ENCODE results near the gene BZW2. TPM values are rescaled to one million over a fixed set of nuclear protein-coding genes. Genes with fewer than 3 reads are reported as not detected.
"Not testable (repeated sequence)": the region's sequence is repeated elsewhere in the genome, so short reads cannot be mapped to it uniquely, and the experiment has no call there.

The BZW2 gene
- total and polyA plus RNA-seq, 9 donors, result 17.2 to 41.0 (median 22.5) TPM

GRCh38 chr7:16655394-16655793 is 9.4 kb downstream of the BZW2 start:
- Histone ChIP-seq H3K9me3 (no peaks in the 10 kb centered on the region), H3K36me3 (no peaks in the 10 kb centered on the region), H3K27ac (no peak overlapping the region), H3K4me3 (no peak overlapping the region), H3K27me3 (no peaks in the 10 kb centered on the region), H3K4me1 (ENCODE audit: insufficient read depth) (peaks cover 2% of the 10 kb centered on the region)
- DNase-seq, result no peak
- intact Hi-C loops (cut with DNase I), result no loop called here
- no peak for TF ChIP-seq CTCF (IDR thresholded peaks at IDR 0.05)
- no peak for TF ChIP-seq POLR2A (IDR thresholded peaks at IDR 0.05)
- TF ChIP-seq EP300 (IDR thresholded peaks at IDR 0.05), result no peak

GRCh38 chr7:16656141-16656540 is 10.2 kb downstream of the BZW2 start:
- no peak overlapping the region for H3K27ac ChIP-seq
- WGBS, 3 donors, result 89 to 95% (median 90%) methylated on average over 1 of the region's 1 CpG
- no peak overlapping the region for H3K4me3 ChIP-seq
- H3K27me3 ChIP-seq, result no peaks in the 10 kb centered on the region
- intact Hi-C loops (cut with DNase I), result no loop called here
- DNase-seq, result no peak
- H3K9me3 ChIP-seq, result no peaks in the 10 kb centered on the region
- TF ChIP-seq POLR2A (IDR thresholded peaks at IDR 0.05), result no peak
- TF ChIP-seq CTCF (IDR thresholded peaks at IDR 0.05), result no peak
- no peak for TF ChIP-seq EP300 (IDR thresholded peaks at IDR 0.05)
- H3K4me1 ChIP-seq (ENCODE audit: insufficient read depth), result peaks cover 2% of the 10 kb centered on the region
- no peaks in the 10 kb centered on the region for H3K36me3 ChIP-seq

GRCh38 chr7:16657656-16658279 is 11.8 kb downstream of the BZW2 start:
- intact Hi-C loops (cut with DNase I), result no loop called here
- Histone ChIP-seq H3K27ac (no peak overlapping the region), H3K36me3 (no peaks in the 10 kb centered on the region), H3K4me1 (ENCODE audit: insufficient read depth) (peaks cover 3% of the 10 kb centered on the region), H3K27me3 (no peaks in the 10 kb centered on the region), H3K4me3 (no peak overlapping the region), H3K9me3 (no peaks in the 10 kb centered on the region)
- TF ChIP-seq CTCF (IDR thresholded peaks at IDR 0.05), result no peak
- TF ChIP-seq POLR2A (IDR thresholded peaks at IDR 0.05), result no peak
- 82 to 86% (median 86%) methylated on average over 4 of the region's 4 CpGs for WGBS, 3 donors
- no peak for DNase-seq

GRCh38 chr7:16659854-16660497 is 14.0 kb downstream of the BZW2 start:
- H3K36me3 ChIP-seq; intact Hi-C loops (cut with DNase I); H3K27ac ChIP-seq; H3K4me3 ChIP-seq; H3K4me1 ChIP-seq (ENCODE audit: insufficient read depth); DNase-seq; H3K27me3 ChIP-seq; H3K9me3 ChIP-seq: not testable (repeated sequence)
- 82 to 91% (median 88%) methylated on average over 8 of the region's 8 CpGs for WGBS, 3 donors

- DNase-seq, result no peak
- WGBS, 3 donors, result 86 to 89% (median 87%) methylated on average over 5 of the region's 5 CpGs
- no peaks in the 10 kb centered on the region for H3K36me3 ChIP-seq
- H3K4me3 ChIP-seq, result no peak overlapping the region
- TF ChIP-seq CTCF (IDR thresholded peaks at IDR 0.05) (no peak), POLR2A (IDR thresholded peaks at IDR 0.05) (no peak), EP300 (IDR thresholded peaks at IDR 0.05) (no peak)
- no peaks in the 10 kb centered on the region for H3K9me3 ChIP-seq
- peaks cover 3% of the 10 kb centered on the region for H3K4me1 ChIP-seq (ENCODE audit: insufficient read depth)
- no peaks in the 10 kb centered on the region for H3K27me3 ChIP-seq
- intact Hi-C loops (cut with DNase I), result no loop called here
- no peak overlapping the region for H3K27ac ChIP-seq
These were observed 14.9 kb downstream of the BZW2 start for GRCh38 chr7:16660702-16661464.
